Measurements from ENCODE around the gene NECTIN3. TPM values are rescaled to one million over a fixed set of nuclear protein-coding genes. Genes with fewer than 3 reads are reported as not detected.

The NECTIN3 gene
- total RNA-seq, 1 donor from 2014 or later = 22.6 TPM

DNA sequence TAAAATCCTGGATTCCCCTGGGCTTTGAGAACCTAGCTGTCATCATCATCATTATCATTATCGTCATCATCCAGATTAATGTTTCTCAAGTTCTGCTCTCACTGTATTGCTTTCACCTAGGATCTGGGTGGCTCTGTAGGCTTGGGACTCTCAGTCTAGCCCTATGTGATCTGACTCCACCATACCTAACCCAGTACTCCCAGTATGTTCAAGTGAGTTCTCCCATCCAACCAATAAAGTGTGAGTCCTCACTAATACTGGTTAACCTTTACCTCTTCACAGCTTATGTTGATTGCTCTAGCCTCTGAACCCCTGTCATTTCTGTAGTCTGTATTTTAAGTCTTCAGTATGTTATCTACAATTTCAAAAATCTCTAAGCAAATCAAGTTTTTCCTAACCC, 102.3 kb downstream of the NECTIN3 start:
- Mint-ChIP-seq H3K4me1 (ENCODE audit: low read depth, unreplicated experiment) (peaks cover 12% of the 10 kb centered on the region), H3K27me3 (ENCODE audit: unreplicated experiment) (no peaks in the 10 kb centered on the region), H3K4me3 (ENCODE audit: unreplicated experiment) (no peak overlapping the region), H3K9me3 (ENCODE audit: unreplicated experiment) (no peaks in the 10 kb centered on the region), H3K27ac (ENCODE audit: unreplicated experiment) (no peak overlapping the region), H3K36me3 (ENCODE audit: unreplicated experiment) (no peaks in the 10 kb centered on the region)
- TF ChIP-seq, protein P1, sequence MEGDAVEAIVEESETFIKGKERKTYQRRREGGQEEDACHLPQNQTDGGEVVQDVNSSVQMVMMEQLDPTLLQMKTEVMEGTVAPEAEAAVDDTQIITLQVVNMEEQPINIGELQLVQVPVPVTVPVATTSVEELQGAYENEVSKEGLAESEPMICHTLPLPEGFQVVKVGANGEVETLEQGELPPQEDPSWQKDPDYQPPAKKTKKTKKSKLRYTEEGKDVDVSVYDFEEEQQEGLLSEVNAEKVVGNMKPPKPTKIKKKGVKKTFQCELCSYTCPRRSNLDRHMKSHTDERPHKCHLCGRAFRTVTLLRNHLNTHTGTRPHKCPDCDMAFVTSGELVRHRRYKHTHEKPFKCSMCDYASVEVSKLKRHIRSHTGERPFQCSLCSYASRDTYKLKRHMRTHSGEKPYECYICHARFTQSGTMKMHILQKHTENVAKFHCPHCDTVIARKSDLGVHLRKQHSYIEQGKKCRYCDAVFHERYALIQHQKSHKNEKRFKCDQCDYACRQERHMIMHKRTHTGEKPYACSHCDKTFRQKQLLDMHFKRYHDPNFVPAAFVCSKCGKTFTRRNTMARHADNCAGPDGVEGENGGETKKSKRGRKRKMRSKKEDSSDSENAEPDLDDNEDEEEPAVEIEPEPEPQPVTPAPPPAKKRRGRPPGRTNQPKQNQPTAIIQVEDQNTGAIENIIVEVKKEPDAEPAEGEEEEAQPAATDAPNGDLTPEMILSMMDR (IDR thresholded peaks at IDR 0.05; ENCODE audit: partially characterized antibody, unreplicated experiment) = no peak
- DNase-seq = no peak

DNA sequence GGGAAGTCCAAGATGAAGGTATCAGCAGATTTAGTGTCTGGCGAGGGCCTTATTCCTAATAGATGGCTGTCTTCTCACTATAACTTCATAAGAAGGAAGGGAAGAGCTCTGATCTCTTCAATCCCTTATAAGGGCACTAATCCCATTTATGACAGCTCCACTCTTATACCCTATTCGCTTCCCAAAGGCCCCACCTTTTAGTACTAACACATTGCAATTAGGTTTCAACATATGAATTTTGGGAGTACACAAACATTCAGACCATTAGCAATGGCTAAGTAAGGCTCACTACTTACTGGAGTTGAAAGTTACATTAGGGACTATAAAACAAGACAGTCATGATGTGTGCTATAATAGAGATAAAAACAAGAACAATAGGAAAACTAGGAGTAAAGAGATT, 118.9 kb downstream of the NECTIN3 start:
- no peaks in the 10 kb centered on the region for H3K9me3 Mint-ChIP-seq (ENCODE audit: unreplicated experiment)
- TF ChIP-seq, protein P1 (IDR thresholded peaks at IDR 0.05; ENCODE audit: partially characterized antibody, unreplicated experiment) = no peak
- no peak overlapping the region for H3K27ac Mint-ChIP-seq (ENCODE audit: unreplicated experiment)
- no peak overlapping the region for H3K4me3 Mint-ChIP-seq (ENCODE audit: unreplicated experiment)
- no peaks in the 10 kb centered on the region for H3K36me3 Mint-ChIP-seq (ENCODE audit: unreplicated experiment)
- H3K4me1 Mint-ChIP-seq (ENCODE audit: low read depth, unreplicated experiment) = no peaks in the 10 kb centered on the region
- DNase-seq = no peak
- no peaks in the 10 kb centered on the region for H3K27me3 Mint-ChIP-seq (ENCODE audit: unreplicated experiment)

DNA sequence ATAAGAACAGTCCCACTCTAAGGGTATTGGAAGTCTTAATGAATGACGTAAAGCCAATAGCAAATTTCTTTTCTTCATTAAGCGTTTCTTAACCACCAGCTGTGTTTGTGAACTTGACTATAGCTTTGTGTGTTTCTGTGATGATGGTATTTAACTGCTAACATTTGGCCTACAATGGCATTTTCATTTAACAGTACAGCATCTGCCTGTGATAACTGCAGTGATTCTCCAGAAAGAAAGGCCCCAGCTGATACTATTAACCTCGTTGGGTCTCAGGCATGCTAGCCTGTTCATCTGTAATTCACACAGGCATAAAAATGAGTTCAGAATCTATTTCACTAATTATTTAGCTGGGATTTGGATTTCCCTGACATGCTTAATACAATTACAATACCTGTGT, 121.9 kb downstream of the NECTIN3 start:
- Mint-ChIP-seq H3K27me3 (ENCODE audit: unreplicated experiment) (no peaks in the 10 kb centered on the region), H3K4me1 (ENCODE audit: low read depth, unreplicated experiment) (no peaks in the 10 kb centered on the region), H3K4me3 (ENCODE audit: unreplicated experiment) (no peak overlapping the region), H3K36me3 (ENCODE audit: unreplicated experiment) (no peaks in the 10 kb centered on the region), H3K9me3 (ENCODE audit: unreplicated experiment) (no peaks in the 10 kb centered on the region), H3K27ac (ENCODE audit: unreplicated experiment) (no peak overlapping the region)
- TF ChIP-seq, protein P1 (IDR thresholded peaks at IDR 0.05; ENCODE audit: partially characterized antibody, unreplicated experiment) = no peak
- DNase-seq = no peak

DNA sequence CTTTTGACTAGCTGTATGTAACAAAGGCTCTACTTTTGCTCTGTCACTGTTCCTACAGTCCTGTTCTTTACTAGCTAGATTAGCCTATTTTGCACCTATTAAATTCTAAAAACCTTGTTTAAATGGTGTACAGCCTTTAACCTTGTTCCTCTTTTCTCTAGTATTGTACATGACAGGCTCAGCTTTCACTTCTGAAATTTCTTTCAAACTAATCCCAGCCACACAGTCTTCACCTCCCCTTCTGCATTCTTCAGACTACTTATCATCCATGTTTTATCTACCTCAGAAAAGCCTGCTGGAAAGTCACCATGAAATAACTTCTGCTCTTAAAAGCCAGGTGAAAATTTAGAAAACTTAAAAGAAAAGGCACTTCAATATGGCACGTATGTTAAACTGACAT, 122.4 kb downstream of the NECTIN3 start:
- TF ChIP-seq, protein P1 (IDR thresholded peaks at IDR 0.05; ENCODE audit: partially characterized antibody, unreplicated experiment) = no peak
- H3K27ac Mint-ChIP-seq (ENCODE audit: unreplicated experiment) = no peak overlapping the region
- H3K27me3 Mint-ChIP-seq (ENCODE audit: unreplicated experiment) = no peaks in the 10 kb centered on the region

DNA sequence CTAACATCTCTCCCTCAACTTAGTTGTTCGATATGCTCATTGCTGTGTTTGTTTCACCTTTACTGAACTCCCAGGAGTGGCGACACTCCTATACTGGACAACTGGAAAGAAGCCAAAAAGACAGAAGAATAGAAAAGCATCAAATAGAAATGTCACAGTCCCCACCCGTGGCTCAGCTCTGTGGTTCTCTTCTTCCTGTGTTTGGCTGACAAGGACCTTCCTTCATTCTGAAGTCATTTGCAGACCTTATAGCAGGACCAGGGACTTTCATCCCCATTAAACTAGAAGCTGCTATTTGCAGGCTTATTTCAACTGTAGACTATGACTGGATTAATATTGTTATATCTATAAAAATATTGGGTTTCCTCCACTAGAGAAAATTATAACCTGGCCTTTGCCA, 125.9 kb downstream of the NECTIN3 start:
- no peaks in the 10 kb centered on the region for H3K36me3 Mint-ChIP-seq (ENCODE audit: unreplicated experiment)

More for the DNA sequence above, 122.4 kb downstream of the NECTIN3 start:
- H3K36me3 Mint-ChIP-seq (ENCODE audit: unreplicated experiment) = no peaks in the 10 kb centered on the region
- no peaks in the 10 kb centered on the region for H3K9me3 Mint-ChIP-seq (ENCODE audit: unreplicated experiment)
- H3K4me3 Mint-ChIP-seq (ENCODE audit: unreplicated experiment) = no peak overlapping the region
- DNase-seq = no peak
- no peaks in the 10 kb centered on the region for H3K4me1 Mint-ChIP-seq (ENCODE audit: low read depth, unreplicated experiment)

More for the DNA sequence above, 125.9 kb downstream of the NECTIN3 start:
- H3K4me1 Mint-ChIP-seq (ENCODE audit: low read depth, unreplicated experiment) = peaks cover 2% of the 10 kb centered on the region
- TF ChIP-seq, protein P1 (IDR thresholded peaks at IDR 0.05; ENCODE audit: partially characterized antibody, unreplicated experiment) = no peak
- H3K9me3 Mint-ChIP-seq (ENCODE audit: unreplicated experiment) = no peaks in the 10 kb centered on the region
- no peak overlapping the region for H3K27ac Mint-ChIP-seq (ENCODE audit: unreplicated experiment)
- no peak overlapping the region for H3K4me3 Mint-ChIP-seq (ENCODE audit: unreplicated experiment)
- no peak for DNase-seq
- H3K27me3 Mint-ChIP-seq (ENCODE audit: unreplicated experiment) = no peaks in the 10 kb centered on the region
